ENCODE data around the gene RBM3.

RBM3 gene

GRCh38 chrX:48540028-48540375 lies 34.3 kb upstream of the RBM3 start:
- TF ChIP-seq ZBTB7A (IDR thresholded peaks at IDR 0.05; ENCODE audit: low read depth) (0 out of 2 replicates have a peak, but pooled peaks have one; percentile 11), REST (IDR thresholded peaks at IDR 0.05; ENCODE audit: low read depth) (no peak)

- TF ChIP-seq REST (IDR thresholded peaks at IDR 0.05; ENCODE audit: low read depth): no peak
- no peak for TF ChIP-seq EP300 (IDR thresholded peaks at IDR 0.05; ENCODE audit: borderline replicate concordance)
- no peak for TF ChIP-seq USF1 (IDR thresholded peaks at IDR 0.05)
- no peak for TF ChIP-seq RAD21 (IDR thresholded peaks at IDR 0.05; ENCODE audit: low read depth)
- TF ChIP-seq TEAD4 (IDR thresholded peaks at IDR 0.05): no peak
- no peak for TF ChIP-seq ZBTB7A (IDR thresholded peaks at IDR 0.05; ENCODE audit: low read depth)
Observed at GRCh38 chrX:48540480-48540879, 33.8 kb upstream of the RBM3 start.

GRCh38 chrX:48541140-48541814 lies 33.0 kb upstream of the RBM3 start:
- no peak for TF ChIP-seq TAF1 (IDR thresholded peaks at IDR 0.05; ENCODE audit: low read depth)
- no peak for TF ChIP-seq TCF12 (IDR thresholded peaks at IDR 0.05; ENCODE audit: low read depth)
- TF ChIP-seq NFIC (IDR thresholded peaks at IDR 0.05): no peak
- TF ChIP-seq, protein P1, sequence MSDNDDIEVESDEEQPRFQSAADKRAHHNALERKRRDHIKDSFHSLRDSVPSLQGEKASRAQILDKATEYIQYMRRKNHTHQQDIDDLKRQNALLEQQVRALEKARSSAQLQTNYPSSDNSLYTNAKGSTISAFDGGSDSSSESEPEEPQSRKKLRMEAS (IDR thresholded peaks at IDR 0.05): no peak
- no peak for TF ChIP-seq CREB1 (IDR thresholded peaks at IDR 0.05; ENCODE audit: low read depth)
- TF ChIP-seq CEBPB (IDR thresholded peaks at IDR 0.05): no peak
- no peak for TF ChIP-seq REST (IDR thresholded peaks at IDR 0.05; ENCODE audit: low read depth)
- TF ChIP-seq TEAD4 (IDR thresholded peaks at IDR 0.05): no peak
- TF ChIP-seq ZBTB7A (IDR thresholded peaks at IDR 0.05; ENCODE audit: low read depth): no peak
- TF ChIP-seq RAD21 (IDR thresholded peaks at IDR 0.05; ENCODE audit: low read depth): no peak
- TF ChIP-seq EP300 (IDR thresholded peaks at IDR 0.05; ENCODE audit: borderline replicate concordance): no peak
- TF ChIP-seq USF1 (IDR thresholded peaks at IDR 0.05): no peak
- TF ChIP-seq FOXM1 (IDR thresholded peaks at IDR 0.05; ENCODE audit: borderline replicate concordance, low read depth): no peak
- TF ChIP-seq EGR1 (IDR thresholded peaks at IDR 0.05): no peak
- no peak for TF ChIP-seq YY1 (IDR thresholded peaks at IDR 0.05; ENCODE audit: low read depth)

DNA sequence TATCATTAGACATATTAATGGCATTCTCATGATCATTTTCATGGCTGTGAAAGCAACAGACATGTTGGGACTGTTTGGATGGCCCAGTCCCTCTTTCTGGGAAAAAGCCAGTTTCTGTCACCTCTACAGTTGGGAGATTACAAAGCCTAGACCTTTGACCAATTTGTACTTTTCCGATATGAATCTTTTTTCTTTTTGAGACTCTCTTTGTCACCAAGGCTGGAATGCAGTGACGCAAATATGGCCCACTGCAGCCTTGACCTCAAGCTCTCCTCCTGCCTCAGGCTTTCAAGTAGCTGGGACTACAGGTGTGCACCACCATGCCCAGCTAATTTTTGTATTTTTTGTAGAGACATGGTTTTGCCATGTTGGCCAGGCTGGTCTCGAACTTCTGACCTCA lies 25.4 kb upstream of the RBM3 start:
- TF ChIP-seq TEAD4 (IDR thresholded peaks at IDR 0.05): no peak
- no peak for TF ChIP-seq FOXM1 (IDR thresholded peaks at IDR 0.05; ENCODE audit: borderline replicate concordance, low read depth)
- no peak for TF ChIP-seq NFIC (IDR thresholded peaks at IDR 0.05)
- no peak for TF ChIP-seq TAF1 (IDR thresholded peaks at IDR 0.05; ENCODE audit: low read depth)
- TF ChIP-seq EP300 (IDR thresholded peaks at IDR 0.05; ENCODE audit: borderline replicate concordance): no peak
- no peak for TF ChIP-seq USF1 (IDR thresholded peaks at IDR 0.05)
- TF ChIP-seq TCF12 (IDR thresholded peaks at IDR 0.05; ENCODE audit: low read depth): no peak
- no peak for TF ChIP-seq YY1 (IDR thresholded peaks at IDR 0.05; ENCODE audit: low read depth)
- TF ChIP-seq REST (IDR thresholded peaks at IDR 0.05; ENCODE audit: low read depth): no peak
- no peak for TF ChIP-seq CEBPB (IDR thresholded peaks at IDR 0.05)
- TF ChIP-seq ZBTB7A (IDR thresholded peaks at IDR 0.05; ENCODE audit: low read depth): no peak
- TF ChIP-seq CREB1 (IDR thresholded peaks at IDR 0.05; ENCODE audit: low read depth): no peak
- no peak for TF ChIP-seq RAD21 (IDR thresholded peaks at IDR 0.05; ENCODE audit: low read depth)
- no peak for TF ChIP-seq EGR1 (IDR thresholded peaks at IDR 0.05)
- TF ChIP-seq, protein P1 (IDR thresholded peaks at IDR 0.05): no peak

Data from Ishikawa (cell line).